ENCODE results near the gene SLC1A3. TPM values are rescaled to one million over a fixed set of nuclear protein-coding genes. Genes with fewer than 3 reads are reported as not detected.
A peak's percentile ranks its signal among the peaks of the same experiment; 100 is the strongest.

SLC1A3 gene
- total RNA-seq, 6 donors from 2014 or later = 22.4 to 235 (median 42.0) TPM

GRCh38 chr5:36701085-36701698, 94.8 kb downstream of the SLC1A3 start:
- peaks cover 0 to 9% (median 5%) of the 10 kb centered on the region in 4 donors for H3K4me1 ChIP-seq
- no peaks in the 10 kb centered on the region for H3K9me3 ChIP-seq
- H3K4me3 ChIP-seq = no peak overlapping the region
- no peak overlapping the region for H3K27ac ChIP-seq
- no peaks in the 10 kb centered on the region for H3K36me3 ChIP-seq
- peak in 1 of 4 donors; percentile 20 for TF ChIP-seq EP300 (IDR thresholded peaks at IDR 0.05)
- no peak for TF ChIP-seq POLR2A (IDR thresholded peaks at IDR 0.05)
- 48 to 51% methylated on average over 4 of the region's 4 CpGs for WGBS, 2 donors
- no peak for DNase-seq
- peak; percentile 41 to 70 for ATAC-seq (ENCODE audit: low FRiP score in 2 of 2)
- no peaks in the 10 kb centered on the region for H3K27me3 ChIP-seq

GRCh38 chr5:36703245-36703860, 96.9 kb downstream of the SLC1A3 start:
- Histone ChIP-seq H3K36me3 (no peaks in the 10 kb centered on the region), H3K4me1 (peaks cover 0 to 9% (median 5%) of the 10 kb centered on the region in 4 donors), H3K4me3 (no peak overlapping the region), H3K27me3 (no peaks in the 10 kb centered on the region), H3K9me3 (no peaks in the 10 kb centered on the region), H3K27ac (no peak overlapping the region)
- DNase-seq = peak; percentile 54 to 57
- WGBS, 2 donors = 65 to 68% methylated on average over 4 to 5 of the region's 5 CpGs
- TF ChIP-seq EP300 (IDR thresholded peaks at IDR 0.05) (no peak), CTCF (IDR thresholded peaks at IDR 0.05) (no peak)
- peak in 1 of 2 donors; percentile 34 for ATAC-seq (ENCODE audit: low FRiP score in 2 of 2)

- Histone ChIP-seq H3K27me3 (no peaks in the 10 kb centered on the region), H3K4me1 (peaks cover 0 to 9% (median 5%) of the 10 kb centered on the region in 4 donors), H3K36me3 (no peaks in the 10 kb centered on the region), H3K9me3 (no peaks in the 10 kb centered on the region), H3K27ac (no peak overlapping the region), H3K4me3 (no peak overlapping the region)
- DNase-seq (no peak), ATAC-seq (ENCODE audit: low FRiP score in 2 of 2) (no peak)
- TF ChIP-seq CTCF (IDR thresholded peaks at IDR 0.05) = no peak
- WGBS, 2 donors = 13 to 62% methylated on average over 1 of the region's 1 CpG
Observed at GRCh38 chr5:36704131-36704530, 97.7 kb downstream of the SLC1A3 start.

GRCh38 chr5:36705055-36705454, 98.6 kb downstream of the SLC1A3 start:
- Histone ChIP-seq H3K4me3 (no peak overlapping the region), H3K27ac (no peak overlapping the region), H3K4me1 (peaks cover 0 to 9% (median 5%) of the 10 kb centered on the region in 4 donors), H3K9me3 (no peaks in the 10 kb centered on the region), H3K36me3 (no peaks in the 10 kb centered on the region), H3K27me3 (no peaks in the 10 kb centered on the region)
- DNase-seq (no peak), ATAC-seq (ENCODE audit: low FRiP score in 2 of 2) (no peak)
- TF ChIP-seq POLR2AphosphoS5 (IDR thresholded peaks at IDR 0.05) (no peak), CTCF (IDR thresholded peaks at IDR 0.05) (no peak), POLR2A (IDR thresholded peaks at IDR 0.05) (no peak), EP300 (IDR thresholded peaks at IDR 0.05) (no peak)
- 82 to 83% methylated on average over 3 of the region's 3 CpGs for WGBS, 2 donors

GRCh38 chr5:36706662-36707061, 100.3 kb downstream of the SLC1A3 start:
- Histone ChIP-seq H3K27me3 (no peaks in the 10 kb centered on the region), H3K4me1 (peaks cover 0 to 5% (median 2%) of the 10 kb centered on the region in 4 donors), H3K27ac (no peak overlapping the region), H3K36me3 (no peaks in the 10 kb centered on the region), H3K9me3 (no peaks in the 10 kb centered on the region), H3K4me3 (no peak overlapping the region)
- WGBS, 2 donors = 71 to 81% methylated on average over 4 of the region's 4 CpGs
- no peak for ATAC-seq (ENCODE audit: low FRiP score in 2 of 2)
- no peak for DNase-seq
- TF ChIP-seq EP300 (IDR thresholded peaks at IDR 0.05) (no peak), CTCF (IDR thresholded peaks at IDR 0.05) (no peak), POLR2AphosphoS5 (IDR thresholded peaks at IDR 0.05) (no peak), POLR2A (IDR thresholded peaks at IDR 0.05) (no peak)
